Retinal pigment epithelial cell (primary cell): Measurements from ENCODE around the gene MELTF.

Experiments used
- DNase-seq: peaks from one replicate; pipeline ENCODE4 v3.0.0-alpha.2; 2010; ENCODE audit warnings: low read depth
- H3K4me3 ChIP-seq: 2 replicates; pipeline ENCODE4 v1.5.1; 2011; ENCODE audit warnings: mild to moderate bottlenecking, low read length, control low read depth, moderate library complexity
- TF ChIP-seq, protein P1 (sequence below): conservative IDR thresholded peaks from 2 replicates; pipeline ENCODE4 v1.5.1; 2011; ENCODE audit warnings: low read depth, low read length, control low read depth, inconsistent platforms

MELTF gene

DNA sequence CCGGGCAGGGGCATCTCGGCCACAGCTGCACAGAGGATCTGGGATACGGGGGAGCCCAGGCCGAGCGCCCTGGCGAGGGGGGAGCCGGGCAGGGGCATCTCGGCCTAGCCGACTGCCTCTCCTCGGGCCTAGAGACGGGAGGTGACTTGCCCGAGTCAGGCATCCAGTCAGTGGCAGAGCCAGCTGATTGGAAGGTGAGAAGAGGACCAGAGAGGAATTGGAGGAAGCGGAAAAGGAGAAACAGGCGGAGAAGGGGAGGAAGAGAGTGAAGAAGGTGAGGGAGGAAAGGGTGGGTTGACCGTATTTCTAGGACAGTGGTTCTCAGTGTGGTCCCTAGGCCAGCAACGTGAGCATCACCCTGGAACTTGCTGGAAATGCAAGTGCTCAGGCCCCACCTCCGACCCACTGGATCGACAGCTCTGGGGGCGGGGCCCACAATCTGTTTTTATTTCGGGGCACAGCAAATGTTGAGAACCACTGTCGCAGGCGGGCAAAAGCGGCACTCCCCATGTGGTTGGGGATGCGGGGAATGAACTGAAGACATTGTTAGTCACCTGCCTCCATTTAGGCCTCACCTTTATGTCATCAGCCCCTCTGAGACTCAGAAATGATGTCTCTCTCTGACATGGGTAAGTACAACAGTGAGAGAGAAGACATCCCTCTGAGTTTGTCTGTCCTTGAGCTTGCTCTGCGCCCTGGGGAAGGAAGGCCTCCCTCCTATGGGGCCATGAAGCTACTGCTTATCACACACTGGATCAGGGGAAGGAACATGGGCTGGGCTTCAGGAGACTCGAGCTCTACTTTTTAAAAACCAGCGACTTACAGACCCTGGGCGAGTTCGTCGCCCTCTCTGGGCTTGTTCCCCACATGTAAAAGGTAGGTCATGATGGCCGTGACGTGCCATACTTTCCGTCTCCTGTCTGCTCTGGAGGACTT lies 1.0 kb upstream of the MELTF start:
- no peak for DNase-seq
- TF ChIP-seq, protein P1, sequence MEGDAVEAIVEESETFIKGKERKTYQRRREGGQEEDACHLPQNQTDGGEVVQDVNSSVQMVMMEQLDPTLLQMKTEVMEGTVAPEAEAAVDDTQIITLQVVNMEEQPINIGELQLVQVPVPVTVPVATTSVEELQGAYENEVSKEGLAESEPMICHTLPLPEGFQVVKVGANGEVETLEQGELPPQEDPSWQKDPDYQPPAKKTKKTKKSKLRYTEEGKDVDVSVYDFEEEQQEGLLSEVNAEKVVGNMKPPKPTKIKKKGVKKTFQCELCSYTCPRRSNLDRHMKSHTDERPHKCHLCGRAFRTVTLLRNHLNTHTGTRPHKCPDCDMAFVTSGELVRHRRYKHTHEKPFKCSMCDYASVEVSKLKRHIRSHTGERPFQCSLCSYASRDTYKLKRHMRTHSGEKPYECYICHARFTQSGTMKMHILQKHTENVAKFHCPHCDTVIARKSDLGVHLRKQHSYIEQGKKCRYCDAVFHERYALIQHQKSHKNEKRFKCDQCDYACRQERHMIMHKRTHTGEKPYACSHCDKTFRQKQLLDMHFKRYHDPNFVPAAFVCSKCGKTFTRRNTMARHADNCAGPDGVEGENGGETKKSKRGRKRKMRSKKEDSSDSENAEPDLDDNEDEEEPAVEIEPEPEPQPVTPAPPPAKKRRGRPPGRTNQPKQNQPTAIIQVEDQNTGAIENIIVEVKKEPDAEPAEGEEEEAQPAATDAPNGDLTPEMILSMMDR: no peak
- no peak overlapping the region for H3K4me3 ChIP-seq

DNA sequence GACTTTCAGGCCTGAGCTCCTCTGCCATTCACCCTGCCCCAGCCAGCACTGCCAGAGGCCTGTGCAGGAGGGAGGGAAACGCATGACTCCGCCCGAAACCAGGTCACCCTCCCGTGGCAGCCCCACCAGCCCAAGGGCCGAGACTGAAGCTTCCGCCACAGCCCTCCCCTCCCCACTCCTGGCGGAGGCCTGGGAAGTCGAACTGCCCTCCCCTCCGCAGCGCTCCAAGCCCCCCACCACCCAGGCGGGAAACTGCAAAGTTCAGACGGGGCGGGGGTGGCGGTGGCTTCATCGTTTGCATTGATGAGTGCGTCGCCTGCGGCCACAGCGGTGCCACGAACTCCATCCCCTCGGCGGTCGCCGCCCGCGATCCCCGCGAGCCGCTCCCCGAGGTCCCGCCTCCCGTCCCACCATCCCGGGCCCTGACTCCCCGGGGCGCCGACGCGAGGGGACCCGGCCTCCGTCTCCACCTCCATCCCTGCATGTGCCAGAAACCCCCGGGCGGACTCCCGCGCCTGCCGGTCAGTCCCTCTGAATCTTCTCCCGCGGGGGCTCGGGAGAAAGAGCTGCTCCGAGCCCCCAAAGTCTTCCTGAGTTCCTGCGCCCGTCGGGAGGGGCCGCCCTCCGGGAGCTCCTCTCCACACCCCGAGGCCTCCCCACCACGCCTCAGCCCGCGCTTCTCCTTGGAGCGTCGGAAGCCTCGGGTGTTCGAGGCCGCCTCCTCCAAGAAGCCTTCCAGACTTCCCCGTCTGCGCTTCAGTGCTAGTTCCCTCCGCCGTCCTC lies 698 bp downstream of the MELTF start:
- no peak for DNase-seq
- TF ChIP-seq, protein P1: no peak
- peak overlapping the region; percentile 19 for H3K4me3 ChIP-seq

DNA sequence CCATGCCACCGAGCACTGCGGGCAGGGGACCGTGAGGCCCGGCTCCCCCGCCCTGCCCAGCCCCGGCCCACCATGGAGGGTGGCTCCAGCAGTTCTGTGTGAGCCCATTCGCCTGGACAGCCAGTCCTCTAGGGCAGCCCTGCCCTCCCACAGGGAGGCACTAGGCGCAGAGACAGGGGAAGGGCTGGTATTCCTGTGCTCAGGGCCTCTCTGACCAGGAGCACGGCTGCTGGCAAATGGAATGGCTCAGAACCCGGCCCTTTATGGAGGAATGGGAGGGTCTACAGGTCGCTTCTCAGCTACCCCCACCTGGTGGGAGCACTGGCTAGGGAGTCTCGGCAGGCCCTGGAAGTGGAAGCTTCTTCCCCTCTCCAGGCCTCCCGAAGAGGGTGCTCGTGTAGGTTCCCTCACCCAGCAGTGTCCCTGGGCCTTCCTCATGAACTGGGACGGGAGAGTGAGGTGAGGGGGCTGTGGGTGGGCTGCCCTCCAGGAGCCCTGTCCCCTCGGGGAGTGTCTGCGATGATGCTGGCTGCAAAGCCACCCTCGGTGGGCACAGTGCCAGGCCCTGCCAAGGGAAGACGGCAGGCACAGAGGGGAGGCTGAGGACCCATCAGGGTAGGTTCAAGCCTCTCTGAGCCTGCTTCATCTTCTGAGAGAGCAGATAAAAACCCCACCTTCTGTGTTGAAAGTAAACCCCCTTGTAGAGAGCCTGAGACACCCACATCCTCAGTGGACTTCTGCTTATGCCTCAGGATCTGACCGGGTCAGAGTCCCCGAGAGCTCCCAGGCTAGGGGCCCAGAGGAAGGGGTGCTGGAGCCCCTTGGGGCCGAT lies 1.5 kb downstream of the MELTF start:
- no peak for DNase-seq
- TF ChIP-seq, protein P1: no peak
- no peak overlapping the region for H3K4me3 ChIP-seq

DNA sequence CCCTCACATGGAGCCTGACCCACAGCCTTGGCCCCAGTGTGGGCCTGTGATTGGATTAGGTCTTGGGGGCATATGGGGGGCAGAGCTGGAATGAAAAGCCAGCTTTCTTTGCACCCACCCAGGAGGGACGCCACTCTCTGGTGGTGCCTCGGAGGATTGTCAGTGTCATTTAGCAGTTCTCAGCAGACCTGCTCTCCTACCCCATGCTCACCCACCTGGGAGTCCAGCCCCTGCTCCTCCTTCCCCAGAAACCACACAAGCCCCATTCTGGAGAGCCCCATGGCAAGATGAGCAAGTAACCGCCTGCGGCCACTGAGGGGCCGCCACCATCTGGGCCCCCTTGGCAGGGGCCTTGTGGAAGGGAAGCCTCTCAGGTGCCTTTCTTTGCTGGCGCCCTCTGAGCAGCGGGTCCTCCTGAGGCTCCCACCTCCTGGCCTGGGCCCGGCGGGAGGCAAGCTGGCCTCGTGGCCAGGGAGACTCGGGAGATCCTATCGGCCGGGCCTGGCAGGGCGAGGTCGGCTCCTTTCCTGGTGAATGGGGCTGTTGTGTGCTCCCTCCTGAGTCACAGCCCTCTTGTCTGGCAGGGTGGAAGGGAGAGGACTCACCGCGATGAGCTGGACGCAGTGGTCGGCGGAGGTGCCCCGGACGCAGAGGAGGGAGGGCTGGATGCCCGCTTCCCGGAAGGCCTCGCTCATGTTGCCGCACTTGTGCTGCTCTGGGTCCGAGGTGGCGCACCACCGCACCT lies 2.3 kb downstream of the MELTF start:
- TF ChIP-seq, protein P1: no peak
- DNase-seq: no peak
- H3K4me3 ChIP-seq: no peak overlapping the region

DNA sequence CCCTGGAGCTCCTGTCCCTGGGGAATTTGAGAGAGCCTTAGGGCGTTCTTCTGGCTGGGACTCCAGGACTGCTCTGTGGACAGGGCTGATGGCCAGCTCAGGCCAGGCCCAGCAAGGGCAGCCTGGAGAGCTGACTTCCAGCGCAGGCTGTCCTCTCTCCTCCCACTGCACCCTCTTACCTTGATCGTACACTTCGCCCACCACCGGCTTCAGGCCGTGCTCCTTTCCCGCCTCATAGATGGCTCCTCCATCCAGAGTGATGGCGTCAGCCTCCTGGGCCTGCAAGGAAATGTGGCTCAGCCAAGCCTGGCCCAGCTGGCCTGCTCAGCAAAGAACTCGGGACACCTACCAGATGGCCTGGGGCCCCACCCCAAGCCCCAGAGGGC lies 3.1 kb downstream of the MELTF start:
- no peak overlapping the region for H3K4me3 ChIP-seq
- no peak for DNase-seq
- TF ChIP-seq, protein P1: no peak
